K562 (cell line): ENCODE measurements around the gene CIAPIN1. TPM values are rescaled to one million over a fixed set of nuclear protein-coding genes. Genes with fewer than 3 reads are reported as not detected.

Experiments
- CCNT2 ChIP-seq: IDR thresholded peaks from 2 replicates; pipeline ENCODE4 v1.6.1; 2011; ENCODE audit warnings: borderline replicate concordance, low read depth, mild to moderate bottlenecking, moderate library complexity, mixed read lengths, low read length; ENCODE audit not compliant: insufficient read length; ENCODE audit errors: extremely low read depth
- CEBPB ChIP-seq: fragments of 450-650 bp; IDR thresholded peaks from 2 replicates; pipeline ENCODE4 v1.6.1; 2016; ENCODE audit warnings: missing genetic modification characterization, missing compliant biosample characterization
- FOXJ2 ChIP-seq: fragments of 200-800 bp; sonication (Bioruptor generic); IDR thresholded peaks from 2 replicates; pipeline ENCODE4 v1.6.1; 2016; ENCODE audit warnings: missing genetic modification characterization, missing compliant biosample characterization
- KHSRP ChIP-seq: fragments of 450-650 bp; IDR thresholded peaks from 2 replicates; pipeline ENCODE4 v1.6.1; 2017
- POLR2G ChIP-seq: fragments of 200-400 bp; formaldehyde crosslinking; IDR thresholded peaks from 2 replicates; pipeline ENCODE4 v1.6.1; 2017; ENCODE audit warnings: low read depth, mild to moderate bottlenecking, antibody characterized with exemption, low read length, moderate library complexity
- polyA plus RNA-seq, 8 experiments: library from polyadenylated mRNA; depleted of rRNA in 4 of 8; stranded (reverse) in 5 of 8; unstranded in 3 of 8; fragments of >200 nt; fragmentation: Nextera tagmentation in 2 of 8; fragmentation: Illumina TruSeq in 1 of 8; extraction: Ambion mirVana in 2 of 8; extraction: Trizol in 1 of 8; gene quantifications; 2 replicates each; pipeline versions ENCODE4 v1.2.1 to v1.2.3, GENCODE V29; 2011 to 2014; ENCODE audit warnings: inconsistent platforms in 1 of 8, missing spikeins in 1 of 8
- total RNA-seq, 7 experiments: library from RNA; depleted of rRNA in 6 of 7; stranded (reverse); fragments of >200 nt in 6 of 7; fragmentation: Illumina TruSeq in 2 of 7; extraction: Trizol in 2 of 7; gene quantifications; 2 replicates each; pipeline versions ENCODE4 v1.2.1 to v1.2.3, GENCODE V29; 2011 to 2021; ENCODE audit warnings: low replicate concordance in 1 of 7
- TF ChIP-seq, protein P1 (sequence below): fragments of 250-450 bp; sonication (Bioruptor Pico); IDR thresholded peaks from 2 replicates; pipeline ENCODE4 v1.4.0; 2020; ENCODE audit warnings: mild to moderate bottlenecking

Gene CIAPIN1
- total and polyA plus RNA-seq, 9 of the 15 experiments (the other 6 are each of a cell fraction or from before 2014, with no cell fraction given) = 71.8 to 263 (median 95.7) TPM

DNA sequence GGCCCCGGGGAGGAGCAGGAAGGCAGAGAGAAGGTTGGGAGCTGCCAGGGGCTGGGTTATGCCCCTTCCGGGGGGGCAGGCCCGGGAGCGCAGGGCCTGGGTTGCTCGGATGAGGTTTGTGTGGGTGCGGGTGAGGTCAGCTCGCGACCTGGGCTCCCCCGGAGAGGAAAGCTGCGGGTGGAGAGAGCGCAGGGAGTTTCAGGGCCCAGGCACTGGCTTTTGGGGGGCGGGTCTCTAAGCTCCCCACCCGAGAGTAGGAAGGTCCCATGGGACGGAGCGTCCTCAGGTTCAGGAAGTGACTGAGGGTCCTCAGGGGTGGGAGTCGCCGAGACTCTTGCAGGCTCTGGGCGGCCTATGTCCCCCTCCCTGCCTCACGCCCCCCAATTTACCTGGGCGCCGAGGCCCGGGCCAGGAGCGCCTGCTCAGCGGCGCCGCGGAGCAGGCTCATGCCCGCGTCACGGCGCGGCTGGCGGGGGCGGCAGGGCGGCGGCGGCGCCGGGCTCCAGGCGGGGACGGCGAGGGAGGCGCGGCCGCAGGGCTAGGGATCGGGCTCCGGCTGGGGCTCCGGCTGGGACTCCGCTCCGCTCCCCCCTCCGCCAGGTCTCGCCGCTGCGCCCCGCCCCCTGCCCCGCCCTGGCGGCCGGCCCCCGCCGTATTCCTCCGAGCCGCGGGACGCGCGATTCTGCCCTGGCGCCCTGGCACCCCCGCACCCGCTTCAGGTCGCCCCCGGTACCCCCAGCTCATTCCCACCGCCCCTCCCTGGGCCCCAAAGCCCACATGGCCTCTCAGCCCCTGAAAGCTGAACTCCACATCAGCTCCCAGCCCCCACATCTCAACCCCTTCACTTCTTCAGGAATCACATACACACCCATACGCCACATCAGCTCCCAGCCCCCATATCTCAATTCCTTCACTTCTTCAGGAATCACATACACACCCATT, 39.0 kb upstream of the CIAPIN1 start, which contains the start of gene DOK4 (continued):
- TF ChIP-seq, protein P1, sequence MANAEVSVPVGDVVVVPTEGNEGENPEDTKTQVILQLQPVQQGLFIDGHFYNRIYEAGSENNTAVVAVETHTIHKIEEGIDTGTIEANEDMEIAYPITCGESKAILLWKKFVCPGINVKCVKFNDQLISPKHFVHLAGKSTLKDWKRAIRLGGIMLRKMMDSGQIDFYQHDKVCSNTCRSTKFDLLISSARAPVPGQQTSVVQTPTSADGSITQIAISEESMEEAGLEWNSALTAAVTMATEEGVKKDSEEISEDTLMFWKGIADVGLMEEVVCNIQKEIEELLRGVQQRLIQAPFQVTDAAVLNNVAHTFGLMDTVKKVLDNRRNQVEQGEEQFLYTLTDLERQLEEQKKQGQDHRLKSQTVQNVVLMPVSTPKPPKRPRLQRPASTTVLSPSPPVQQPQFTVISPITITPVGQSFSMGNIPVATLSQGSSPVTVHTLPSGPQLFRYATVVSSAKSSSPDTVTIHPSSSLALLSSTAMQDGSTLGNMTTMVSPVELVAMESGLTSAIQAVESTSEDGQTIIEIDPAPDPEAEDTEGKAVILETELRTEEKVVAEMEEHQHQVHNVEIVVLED = peak; percentile 32; the same call in 1 of the 2 replicates
- TF ChIP-seq POLR2G = peak; percentile 54
- TF ChIP-seq FOXJ2 (tag) = no peak
- no peak for TF ChIP-seq KHSRP
- TF ChIP-seq CEBPB (tag) = no peak
- peak; percentile 58 for TF ChIP-seq CCNT2
- TF ChIP-seq, all 486 proteins: peak for 43
